HG03064 (cell line): ENCODE data around the gene ZBTB49.
"Not testable (repeated sequence)": the region's sequence is repeated elsewhere in the genome, so short reads cannot be mapped to it uniquely, and the experiment has no call there.

Experiments
- ATAC-seq: cut with Tn5 transposase; IDR thresholded peaks from one replicate; pipeline ENCODE4 v1.9.1; 2021; ENCODE audit warnings: low read depth; ENCODE audit not compliant: unreplicated experiment

The ZBTB49 gene

DNA sequence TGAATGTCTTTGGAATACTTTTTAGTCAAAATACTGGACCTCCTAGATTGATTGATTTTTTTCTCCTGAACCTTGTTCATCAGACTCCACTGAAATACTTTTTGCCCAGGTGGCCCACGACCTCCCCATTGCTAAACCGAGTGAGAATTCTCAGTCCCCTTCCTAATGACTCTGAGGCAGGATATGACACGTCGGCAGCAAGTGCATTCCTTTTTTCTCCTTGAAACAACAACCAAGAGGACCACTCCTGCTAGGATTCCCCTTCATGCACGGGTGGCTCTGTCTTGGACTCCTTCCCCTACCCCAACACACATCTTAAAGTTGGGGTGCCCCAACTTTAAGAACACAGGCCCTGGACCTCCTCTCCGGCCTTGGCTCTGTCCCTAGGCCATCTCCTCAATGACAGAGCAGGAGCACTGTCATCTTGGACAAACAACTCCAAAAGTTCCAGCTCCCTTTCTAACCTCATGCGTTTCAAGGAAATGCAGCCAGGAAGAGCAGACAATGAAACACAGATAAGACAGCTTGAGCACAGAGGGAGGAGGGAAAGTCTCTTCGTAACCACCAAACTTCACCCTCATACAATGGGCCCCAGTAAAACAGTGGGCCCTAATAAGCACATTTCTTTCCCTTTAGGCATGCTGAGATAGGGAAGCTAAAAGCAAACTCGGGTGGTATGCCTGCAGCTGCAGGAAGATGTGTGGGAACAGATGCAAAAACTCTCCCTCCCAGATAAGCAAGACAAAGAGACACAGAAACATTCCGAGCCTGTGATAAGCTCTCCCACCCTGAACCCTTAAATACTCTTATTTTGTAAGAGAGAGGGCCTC is 33.9 kb downstream of the ZBTB49 start:
- ATAC-seq, result no peak

DNA sequence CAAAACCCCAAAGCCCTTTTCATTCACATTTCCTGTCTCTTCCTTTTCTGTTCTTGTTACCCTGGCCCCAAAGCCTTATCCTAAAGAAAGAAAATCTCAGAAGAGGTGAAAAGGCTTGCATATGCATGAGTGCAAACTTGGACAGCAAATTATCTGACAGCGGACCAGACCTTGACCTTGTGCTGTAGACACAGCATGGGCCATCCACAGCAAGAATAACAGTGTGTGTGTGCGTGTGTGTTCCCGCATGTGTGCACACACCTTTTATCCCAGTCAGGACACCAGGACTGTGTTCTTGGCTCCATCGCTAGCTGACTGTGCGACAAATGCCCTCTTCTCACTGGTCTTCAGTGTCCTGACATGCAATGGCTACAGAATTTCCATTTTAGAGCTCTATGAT is 35.3 kb downstream of the ZBTB49 start:
- ATAC-seq, result no peak

DNA sequence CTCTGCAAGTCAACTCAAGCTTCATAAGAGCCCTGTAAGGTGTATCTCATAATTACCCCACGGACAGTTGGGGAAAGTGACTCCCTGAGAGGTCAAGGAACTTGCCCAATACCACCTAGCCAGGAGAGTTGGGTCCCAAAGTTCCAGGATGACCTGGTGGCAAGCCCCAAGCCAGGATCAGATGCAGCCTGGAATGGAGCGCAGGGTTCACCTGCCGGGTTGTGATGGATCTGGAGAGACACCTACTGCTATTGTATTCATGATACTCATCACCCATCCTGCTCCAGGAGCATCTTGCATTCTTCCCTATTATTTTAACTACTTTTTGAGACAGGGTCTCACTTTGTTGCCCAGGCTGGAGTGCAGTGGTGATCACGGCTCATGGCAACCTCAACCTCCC is 36.1 kb downstream of the ZBTB49 start:
- ATAC-seq, result no peak

DNA sequence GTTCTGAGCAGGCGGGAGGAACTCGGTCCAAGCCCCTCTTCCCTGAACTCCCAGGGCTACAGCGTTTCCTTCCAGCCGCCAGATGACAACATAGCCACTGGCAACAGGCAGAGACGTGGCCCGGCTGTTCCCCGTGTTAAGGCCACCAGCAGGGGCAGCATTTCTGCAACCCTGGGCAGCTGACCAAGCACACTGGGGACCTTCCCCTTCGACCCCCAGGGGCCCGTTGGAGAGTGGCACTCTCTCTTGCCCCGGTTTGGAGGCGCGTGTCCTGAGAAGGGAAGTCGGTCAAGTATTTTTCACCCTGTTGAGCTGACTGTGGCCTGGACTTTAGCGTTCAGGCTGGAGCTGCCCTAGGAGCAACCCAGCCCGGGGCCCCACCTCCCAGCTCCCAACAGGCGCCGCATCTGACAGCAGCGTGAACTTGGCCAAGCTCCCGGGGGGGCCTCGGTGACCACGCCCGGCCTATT is 37.6 kb downstream of the ZBTB49 start:
- ATAC-seq, result no peak

DNA sequence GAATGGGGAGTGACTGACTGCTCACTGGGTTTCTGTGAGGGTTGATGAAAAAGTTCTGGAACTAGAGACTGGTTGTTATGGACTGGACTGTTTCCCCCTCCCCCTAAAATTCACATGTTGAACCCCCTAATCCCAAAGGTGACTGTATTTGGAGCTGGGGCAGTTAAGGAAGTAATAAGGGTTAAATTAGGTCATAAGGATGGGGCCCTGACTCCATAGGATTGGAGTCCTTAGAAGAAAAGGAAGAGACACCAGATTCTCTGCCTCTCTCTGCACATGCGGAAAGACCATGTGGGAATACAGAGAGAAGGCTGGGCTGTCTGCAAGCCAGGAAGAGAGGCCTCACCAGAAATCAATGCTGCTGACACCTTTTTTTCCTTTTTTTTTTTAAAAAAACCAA is 38.2 kb downstream of the ZBTB49 start:
- no peak for ATAC-seq

DNA sequence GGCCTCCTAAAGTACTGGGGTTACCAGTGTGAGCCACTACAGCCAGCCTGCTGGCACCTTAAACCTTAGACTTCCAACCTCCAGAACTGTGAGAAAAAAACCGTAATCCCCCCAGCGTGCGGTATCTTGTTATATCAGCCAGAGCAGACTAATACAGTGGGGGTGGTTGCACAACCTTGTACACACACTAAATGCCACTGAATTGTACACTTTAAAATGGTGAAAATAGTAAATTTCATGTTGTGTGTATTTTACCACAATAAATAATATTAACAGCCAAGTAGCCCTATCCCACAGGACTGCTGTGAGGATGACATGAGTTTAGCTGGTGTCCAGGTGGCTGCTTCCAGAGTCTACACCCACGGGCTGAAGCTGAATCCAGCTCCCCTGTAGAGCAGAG is 38.8 kb downstream of the ZBTB49 start:
- no peak for ATAC-seq

DNA sequence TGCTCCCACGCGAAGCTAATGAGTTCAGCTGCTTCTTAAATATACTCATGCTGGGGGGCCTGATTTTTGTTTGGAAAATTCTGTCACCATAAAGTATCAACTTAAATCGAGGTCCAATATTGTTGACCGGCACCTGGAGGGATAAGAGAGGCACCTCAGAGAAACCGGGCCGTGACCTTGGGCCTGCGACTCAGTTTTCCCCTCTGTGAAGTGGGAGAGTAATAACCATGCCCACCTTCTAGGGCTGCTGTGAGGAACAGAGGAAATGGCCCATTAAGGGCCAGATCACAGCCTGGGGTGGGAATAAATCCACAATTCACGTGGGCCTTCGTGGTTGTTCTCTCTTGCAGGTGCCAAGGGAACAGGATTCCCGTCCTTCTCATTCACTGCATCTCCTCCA is 39.4 kb downstream of the ZBTB49 start:
- ATAC-seq, result no peak

DNA sequence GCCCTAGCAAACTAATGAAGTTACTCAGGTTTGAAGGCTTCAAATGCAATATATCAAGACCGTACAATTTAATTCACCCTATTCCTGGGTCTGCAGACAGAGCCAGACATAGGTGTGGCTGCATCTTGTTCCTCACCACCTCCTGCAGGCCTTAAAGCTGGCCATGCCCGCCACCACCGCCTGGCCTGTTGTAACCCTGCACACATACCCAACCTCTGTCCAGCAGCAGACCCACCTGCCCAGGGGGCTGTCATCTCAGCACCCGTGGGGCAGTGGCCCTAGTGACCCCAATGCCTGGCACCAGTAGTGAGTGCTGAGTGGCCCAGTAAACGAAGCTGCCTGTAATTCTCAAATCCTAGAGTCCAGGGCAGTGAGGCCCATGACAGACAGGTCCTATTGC is 40.7 kb downstream of the ZBTB49 start:
- ATAC-seq, result no peak

DNA sequence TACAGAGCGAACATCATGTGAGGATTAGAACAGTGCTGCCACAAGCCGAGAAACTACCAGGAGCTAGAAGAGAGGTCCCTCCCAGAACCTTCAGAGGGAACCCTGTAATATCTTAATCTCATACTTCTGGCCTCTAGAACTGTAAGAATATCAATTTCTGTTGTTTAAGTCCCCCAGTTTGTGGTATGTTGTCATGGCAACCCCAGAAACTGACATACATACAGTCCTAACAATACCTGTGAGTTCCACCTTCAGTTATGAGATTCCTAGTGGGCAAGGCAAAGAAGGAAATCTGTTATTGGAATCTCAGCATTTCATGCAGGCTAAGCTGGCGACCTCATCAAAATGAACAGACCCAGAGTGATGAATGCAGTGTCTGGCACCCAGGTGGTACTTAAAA is 42.5 kb downstream of the ZBTB49 start:
- ATAC-seq, result no peak

DNA sequence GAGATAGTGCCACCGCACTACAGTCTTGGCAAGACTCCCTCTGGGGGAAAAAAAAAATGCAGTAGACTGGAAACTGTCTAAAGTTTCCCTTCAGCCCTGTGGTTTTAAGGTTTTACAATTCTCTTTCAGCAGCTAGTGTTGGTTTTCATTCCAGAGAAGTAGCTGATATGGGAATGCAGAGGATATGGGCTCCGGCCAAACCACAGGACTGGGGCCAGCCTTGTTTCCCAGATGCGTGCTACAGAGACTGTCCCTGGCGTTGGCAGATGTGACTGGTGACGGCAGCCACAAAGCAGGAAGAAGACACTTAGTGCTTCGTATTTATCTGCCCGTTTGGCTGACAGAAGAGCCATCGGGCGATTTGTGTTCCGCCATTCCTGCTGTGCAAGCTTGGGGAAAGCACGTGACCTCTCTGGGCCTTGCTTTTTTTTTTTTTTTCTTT is 43.2 kb downstream of the ZBTB49 start:
- ATAC-seq, result no peak

DNA sequence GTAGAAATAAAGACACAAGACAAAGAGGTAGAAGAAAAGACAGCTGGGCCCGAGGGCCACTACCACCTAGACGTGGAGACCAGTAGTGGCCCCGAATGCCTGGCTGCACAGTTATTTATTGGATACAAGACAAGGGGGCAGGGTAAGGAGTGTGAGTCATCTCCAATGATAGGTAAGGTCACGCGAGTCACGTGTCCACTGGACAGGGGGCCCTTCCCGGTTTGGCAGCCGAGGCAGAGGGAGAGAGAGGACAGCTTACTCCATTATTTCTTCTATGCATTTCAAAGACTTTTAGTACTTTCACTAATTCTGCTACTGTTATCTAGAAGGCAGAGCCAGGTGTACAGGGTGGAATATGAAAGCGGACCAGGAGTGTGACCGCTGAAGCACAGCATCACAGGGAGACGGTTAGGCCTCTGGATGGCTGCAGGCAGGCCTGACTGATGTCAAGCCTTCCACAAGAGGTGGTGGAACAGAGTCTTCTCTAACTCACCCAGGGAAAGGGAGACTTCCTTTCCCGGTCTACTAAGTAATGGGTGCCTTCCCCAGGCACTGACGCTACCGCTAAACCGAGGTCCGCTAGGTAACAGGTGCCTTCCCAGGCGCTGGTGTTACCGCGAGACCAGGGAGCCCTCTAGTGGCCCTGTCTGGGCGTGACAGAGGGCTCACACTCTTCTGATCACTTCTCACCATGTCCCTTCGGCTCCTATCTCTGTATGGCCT is 44.9 kb downstream of the ZBTB49 start:
- ATAC-seq, result no peak

DNA sequence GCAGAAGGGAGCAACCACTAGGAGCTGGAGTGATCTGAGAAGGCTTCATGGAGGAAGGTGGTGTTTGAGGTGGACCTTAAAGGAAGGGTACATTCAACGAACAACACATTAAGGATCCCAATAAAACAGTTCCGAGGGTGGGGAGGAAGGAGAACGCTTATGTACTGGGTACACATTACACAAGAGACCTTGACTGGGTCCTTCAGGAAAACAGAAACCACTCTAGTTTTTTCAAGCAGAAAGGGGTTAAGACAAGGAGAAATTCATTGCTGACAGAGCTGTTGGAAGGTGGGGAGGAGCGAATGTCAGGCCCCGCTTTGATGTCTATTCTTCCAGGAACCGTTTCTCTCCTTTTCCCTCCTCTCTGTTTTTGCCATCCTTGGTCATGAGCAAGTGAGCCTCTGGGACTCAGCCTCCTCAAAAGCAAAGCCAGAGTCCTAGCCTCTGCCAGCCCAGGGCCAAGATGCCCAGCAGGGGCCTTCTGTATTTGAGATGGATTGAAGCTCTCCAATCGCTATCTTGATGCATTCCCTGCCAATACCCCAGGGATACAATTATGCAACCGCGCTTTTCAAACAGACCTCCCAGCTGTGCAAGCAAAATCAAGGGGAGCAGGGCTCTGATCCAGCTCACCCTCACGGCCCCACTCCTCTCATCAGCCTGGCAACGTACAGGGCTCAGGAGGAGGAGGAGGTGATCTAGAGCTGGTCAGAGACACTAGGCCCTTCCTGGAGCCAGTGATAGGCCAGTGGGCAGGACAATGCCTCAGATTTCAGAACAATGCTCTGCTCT is 48.4 kb downstream of the ZBTB49 start:
- ATAC-seq, result no peak

DNA sequence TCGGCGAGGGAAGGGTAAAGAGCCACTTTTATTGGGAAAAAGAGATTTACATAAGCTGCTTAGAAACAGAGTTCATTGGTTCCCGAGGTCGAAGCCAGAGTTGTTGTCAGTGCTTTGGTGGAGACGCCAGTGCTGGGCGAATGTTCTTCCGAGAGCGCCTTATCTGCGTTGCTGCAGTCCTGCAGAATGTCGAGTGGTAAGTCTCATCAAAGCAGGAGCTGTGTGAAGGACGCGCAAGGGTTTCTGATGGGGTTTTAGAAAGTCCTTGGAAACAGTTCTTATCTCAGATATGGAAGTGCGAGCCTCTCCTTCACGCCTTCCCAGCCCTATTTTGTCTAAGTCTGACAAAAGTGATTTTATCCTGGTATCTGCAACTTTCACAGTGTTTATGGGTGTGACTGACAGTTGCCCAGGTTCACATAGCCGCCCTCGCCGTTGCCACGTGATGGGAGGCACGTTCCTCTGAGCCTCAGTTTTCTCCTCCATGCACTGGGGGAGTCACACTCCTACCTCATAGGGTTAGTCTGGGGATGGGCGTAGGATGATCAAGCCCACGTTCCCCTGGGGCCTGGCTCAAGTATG is 49.5 kb downstream of the ZBTB49 start:
- no peak for ATAC-seq

DNA sequence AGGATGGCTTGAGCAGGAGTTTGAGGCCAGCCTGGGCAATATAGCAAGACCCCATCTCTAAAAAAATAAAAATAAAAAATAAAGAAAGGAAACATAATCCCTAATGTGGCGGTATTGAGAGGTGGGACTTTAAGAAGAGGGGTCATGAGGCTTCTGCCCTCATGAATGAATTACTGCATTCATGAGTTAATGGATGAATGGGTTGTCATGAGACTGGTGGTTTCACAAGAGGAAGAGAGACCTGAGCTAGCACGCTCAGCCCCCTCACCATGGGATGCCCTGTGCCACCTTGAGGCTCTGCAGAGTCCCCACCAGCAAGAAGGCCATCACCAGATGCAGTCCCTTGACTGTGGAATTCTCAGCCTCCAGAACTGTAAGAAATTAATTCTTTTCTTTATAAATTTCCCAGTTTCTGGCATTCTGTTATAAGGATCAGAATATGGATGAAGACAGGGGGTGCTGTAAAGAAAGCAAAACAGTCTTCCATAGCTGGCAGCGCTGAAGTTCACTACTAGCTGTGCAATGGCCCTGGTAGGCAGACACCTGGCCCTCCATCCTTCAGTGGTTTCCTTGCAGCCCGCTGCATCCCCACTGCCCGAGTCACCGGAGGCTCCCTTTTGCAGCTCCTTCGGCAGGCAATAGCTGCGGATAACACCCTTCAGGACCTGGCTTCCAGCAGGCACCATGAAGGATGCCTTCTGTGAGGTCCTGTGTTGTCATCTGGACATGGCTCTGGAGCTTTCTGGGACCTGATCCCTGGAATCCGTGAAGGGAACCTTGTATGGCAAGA is 52.0 kb downstream of the ZBTB49 start:
- no peak for ATAC-seq

DNA sequence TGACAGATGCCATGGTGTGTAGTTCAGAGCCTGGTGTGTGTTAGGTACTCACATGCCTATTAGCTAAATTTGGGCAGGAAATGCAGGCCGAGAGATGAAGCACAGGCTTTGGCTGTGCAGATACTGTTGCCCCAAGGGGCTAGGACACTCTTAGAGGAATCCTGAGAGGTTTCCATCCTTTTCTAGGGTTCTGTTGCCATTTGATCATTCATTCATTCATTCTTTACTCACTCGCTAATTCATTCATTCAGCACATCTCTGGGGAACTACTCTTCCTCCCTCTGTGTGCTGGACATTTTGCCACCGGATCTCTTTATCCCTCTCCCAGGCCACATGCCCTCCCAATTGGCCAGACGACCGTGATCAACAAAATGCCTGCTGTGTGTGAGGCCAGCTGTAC is 53.0 kb downstream of the ZBTB49 start:
- ATAC-seq, result no peak

DNA sequence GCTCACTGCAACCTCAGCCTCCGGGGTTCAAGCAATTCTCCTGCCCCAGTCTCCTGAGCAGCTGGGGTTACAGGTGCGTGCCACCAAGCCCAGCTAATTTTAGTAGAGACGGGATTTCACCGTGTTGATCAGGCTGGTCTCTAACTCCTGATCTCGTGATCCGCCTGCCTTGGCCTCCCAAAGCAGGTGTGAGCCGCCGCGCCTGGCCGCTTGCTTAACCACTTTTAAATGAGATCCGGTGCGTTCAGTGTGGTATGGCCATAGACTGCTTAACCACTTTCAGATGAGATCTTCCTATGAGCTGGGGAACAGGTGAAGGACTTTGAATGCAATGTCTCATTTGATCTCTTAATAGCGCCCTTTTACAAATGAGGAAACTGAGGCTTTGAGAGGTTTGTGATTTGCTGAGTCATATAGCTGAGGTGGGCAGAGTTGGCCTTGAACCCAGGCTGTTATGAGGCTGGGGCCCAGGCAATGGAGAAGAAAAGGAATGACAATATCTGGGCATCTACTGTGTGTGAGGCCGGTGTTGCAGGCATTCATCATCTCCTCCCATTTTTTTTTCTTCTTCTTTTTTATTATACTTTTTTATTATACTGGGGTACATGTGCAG is 55.0 kb downstream of the ZBTB49 start:
- ATAC-seq, result no peak

DNA sequence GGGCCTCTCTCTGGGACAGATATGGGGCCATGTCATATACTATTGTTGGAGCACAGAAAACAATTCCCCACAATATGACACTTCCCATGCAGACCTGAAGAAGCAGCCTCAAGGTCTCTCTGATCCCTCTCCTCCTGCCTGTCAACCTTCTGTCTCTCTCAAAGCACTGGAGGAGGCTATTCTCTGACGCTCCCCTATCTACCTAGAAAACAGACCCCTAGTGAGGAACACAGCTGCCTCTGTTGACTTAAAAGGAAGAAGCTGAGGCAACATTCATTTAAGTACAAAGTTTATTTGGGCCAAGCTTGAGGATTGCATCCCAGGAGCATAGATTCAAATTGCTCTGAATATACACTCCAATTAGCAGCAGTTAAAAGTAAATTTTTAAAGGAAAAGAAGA is 57.5 kb downstream of the ZBTB49 start:
- no peak for ATAC-seq

DNA sequence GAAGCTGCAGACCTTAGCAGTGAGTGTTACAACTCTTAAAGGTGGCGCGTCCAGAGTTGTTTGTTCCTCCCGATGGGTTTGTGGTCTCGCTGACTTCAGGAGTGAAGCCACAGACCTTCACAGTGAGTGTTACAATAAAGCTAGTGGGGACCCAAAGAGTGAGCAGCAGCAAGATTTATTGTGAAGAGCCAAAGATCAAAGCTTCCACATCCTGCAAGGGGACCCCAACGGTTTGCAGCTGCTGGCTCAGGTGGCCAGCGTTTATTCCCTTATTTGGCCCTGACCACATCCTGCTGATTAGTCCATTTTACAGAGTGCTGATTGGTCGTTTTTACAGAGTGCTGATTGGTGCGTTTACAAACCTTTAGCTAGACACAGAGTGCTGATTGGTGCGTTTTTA is 58.5 kb downstream of the ZBTB49 start:
- ATAC-seq, result not testable (repeated sequence)

DNA sequence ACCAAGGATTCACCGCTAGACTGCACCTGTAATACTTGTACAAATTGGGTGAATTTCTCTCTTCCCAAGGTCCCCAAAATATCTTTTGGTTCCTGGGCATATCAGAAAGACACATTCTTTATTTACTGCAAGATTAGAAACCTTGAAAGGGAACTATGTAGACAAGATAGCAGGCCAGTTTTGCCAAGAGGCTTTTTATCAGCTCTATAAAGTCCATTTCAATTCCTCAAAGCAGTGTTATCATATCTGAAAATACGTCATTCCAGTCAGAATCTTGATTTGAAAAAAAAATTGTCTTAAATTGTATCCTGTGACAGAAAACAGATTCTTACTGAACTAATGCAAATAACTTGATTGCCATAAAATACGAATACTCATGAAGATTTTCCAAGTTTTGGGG is 59.8 kb downstream of the ZBTB49 start:
- no peak for ATAC-seq

DNA sequence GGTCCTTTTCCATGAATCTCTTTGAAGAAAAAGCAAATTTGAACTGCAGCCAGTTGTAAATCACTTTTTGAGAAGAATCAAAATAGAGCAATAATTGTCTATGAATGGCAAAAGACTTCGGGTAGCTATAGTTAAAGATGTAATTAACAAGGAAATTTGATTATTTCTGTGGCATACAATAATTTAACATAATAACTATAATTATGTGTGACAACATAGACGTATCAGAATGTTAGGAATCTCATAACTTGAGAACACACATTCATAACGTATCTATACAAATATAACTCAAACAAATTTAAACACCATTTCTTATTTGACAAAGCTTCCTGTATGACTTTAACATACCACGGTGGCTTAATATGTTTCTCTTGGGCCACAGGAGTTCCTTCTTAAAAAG is 60.9 kb downstream of the ZBTB49 start:
- ATAC-seq, result no peak
